ENCODE results near the gene DNAH2.

Gene DNAH2

DNA sequence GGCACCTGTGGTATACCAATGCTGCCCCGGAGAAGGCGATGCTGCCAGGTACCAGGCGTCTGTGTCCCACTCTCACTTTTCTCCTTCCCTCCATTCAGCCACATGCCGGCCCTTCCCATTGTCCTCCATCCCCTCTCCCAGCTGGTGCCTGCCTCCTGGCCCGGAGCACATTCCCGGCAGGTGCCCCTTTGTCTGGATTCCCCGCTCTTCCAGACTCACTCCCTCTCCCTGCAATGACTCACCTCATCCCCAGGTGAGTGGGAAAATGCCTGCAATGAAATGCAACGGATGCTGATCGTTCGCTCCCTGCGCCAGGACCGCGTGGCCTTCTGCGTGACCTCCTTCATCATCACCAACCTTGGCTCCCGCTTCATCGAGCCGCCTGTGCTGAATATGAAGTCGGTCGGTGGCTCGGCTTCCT, 106.0 kb downstream of the DNAH2 start:
- DNase-seq (ENCODE audit: low read depth in 2 of 2): no peak
- H3K4me3 ChIP-seq (replicated peaks in 1 of 2; ENCODE audit: low read depth in 2 of 2, low read length in 2 of 2): no peak overlapping the region
- no peak for TF ChIP-seq CTCF (IDR thresholded peaks at IDR 0.05; ENCODE audit: low read depth, low read length)

- no peak for TF ChIP-seq CTCF (IDR thresholded peaks at IDR 0.05; ENCODE audit: low read depth, low read length)
- DNase-seq (ENCODE audit: low read depth in 2 of 2): no peak
- H3K4me3 ChIP-seq (replicated peaks in 1 of 2; ENCODE audit: low read depth in 2 of 2, low read length in 2 of 2): no peak overlapping the region
Measured at GRCh38 chr17:7824021-7824924, 106.7 kb downstream of the DNAH2 start.

DNA sequence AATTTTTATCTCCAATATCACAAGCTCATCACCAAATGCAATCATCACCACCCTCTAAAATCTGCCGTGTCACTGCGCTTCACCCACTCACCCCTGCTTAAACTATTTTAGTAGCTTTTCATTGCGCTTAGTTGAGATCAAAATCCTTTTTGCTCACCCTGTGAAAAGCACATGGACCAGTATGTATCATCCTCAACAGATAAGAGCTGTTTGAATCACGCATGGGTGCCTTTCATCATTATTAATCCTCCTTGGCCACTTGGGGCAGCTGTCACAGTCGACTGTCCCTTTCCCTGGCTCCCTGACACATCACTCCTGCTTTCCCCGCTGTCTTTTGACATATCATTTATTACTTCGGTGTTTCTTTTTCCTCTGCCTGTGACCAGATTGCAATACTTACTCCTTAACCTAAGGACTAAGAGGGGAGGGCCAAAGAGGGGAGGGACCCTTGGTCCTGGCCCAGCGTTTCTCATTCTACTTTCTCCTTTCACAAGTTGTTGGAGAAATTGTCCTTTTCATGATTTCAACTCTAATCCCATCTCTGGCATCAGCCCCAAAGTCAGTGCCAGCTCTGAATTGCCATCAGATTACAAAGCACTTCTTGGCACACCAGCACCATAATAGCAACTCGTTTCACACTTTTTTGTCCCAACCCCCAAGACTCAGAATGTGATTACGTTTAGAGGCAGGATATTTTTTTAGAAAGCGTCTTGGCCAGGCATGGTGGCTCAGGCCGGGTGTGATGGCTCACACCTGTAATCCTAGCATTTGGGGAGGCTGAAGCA, 107.9 kb downstream of the DNAH2 start:
- peak; percentile 32 to 53 for DNase-seq (ENCODE audit: low read depth in 2 of 2)
- H3K4me3 ChIP-seq (replicated peaks in 1 of 2; ENCODE audit: low read depth in 2 of 2, low read length in 2 of 2): no peak overlapping the region
- peak; percentile 18 for TF ChIP-seq CTCF (IDR thresholded peaks at IDR 0.05; ENCODE audit: low read depth, low read length)

GRCh38 chr17:7830616-7831015, 113.1 kb downstream of the DNAH2 start:
- H3K4me3 ChIP-seq (replicated peaks in 1 of 2; ENCODE audit: low read depth in 2 of 2, low read length in 2 of 2): no peak overlapping the region
- no peak for TF ChIP-seq CTCF (IDR thresholded peaks at IDR 0.05; ENCODE audit: low read depth, low read length)
- DNase-seq (ENCODE audit: low read depth in 2 of 2): no peak

- H3K4me3 ChIP-seq (replicated peaks in 1 of 2; ENCODE audit: low read depth in 2 of 2, low read length in 2 of 2): no peak overlapping the region
- TF ChIP-seq CTCF (IDR thresholded peaks at IDR 0.05; ENCODE audit: low read depth, low read length): no peak
- DNase-seq (ENCODE audit: low read depth in 2 of 2): no peak
Measured at GRCh38 chr17:7831233-7831632, 113.7 kb downstream of the DNAH2 start.

GRCh38 chr17:7832431-7832830, 114.9 kb downstream of the DNAH2 start:
- TF ChIP-seq CTCF (IDR thresholded peaks at IDR 0.05; ENCODE audit: low read depth, low read length): no peak
- H3K4me3 ChIP-seq (replicated peaks in 1 of 2; ENCODE audit: low read depth in 2 of 2, low read length in 2 of 2): no peak overlapping the region
- no peak for DNase-seq (ENCODE audit: low read depth in 2 of 2)
